ENCODE data around the gene RFX3.

GRCh38 chr9:3498691-3499090, 27.1 kb downstream of the RFX3 start:
- TF ChIP-seq POLR2A (IDR thresholded peaks at IDR 0.05), result no peak
- TF ChIP-seq, protein P1, sequence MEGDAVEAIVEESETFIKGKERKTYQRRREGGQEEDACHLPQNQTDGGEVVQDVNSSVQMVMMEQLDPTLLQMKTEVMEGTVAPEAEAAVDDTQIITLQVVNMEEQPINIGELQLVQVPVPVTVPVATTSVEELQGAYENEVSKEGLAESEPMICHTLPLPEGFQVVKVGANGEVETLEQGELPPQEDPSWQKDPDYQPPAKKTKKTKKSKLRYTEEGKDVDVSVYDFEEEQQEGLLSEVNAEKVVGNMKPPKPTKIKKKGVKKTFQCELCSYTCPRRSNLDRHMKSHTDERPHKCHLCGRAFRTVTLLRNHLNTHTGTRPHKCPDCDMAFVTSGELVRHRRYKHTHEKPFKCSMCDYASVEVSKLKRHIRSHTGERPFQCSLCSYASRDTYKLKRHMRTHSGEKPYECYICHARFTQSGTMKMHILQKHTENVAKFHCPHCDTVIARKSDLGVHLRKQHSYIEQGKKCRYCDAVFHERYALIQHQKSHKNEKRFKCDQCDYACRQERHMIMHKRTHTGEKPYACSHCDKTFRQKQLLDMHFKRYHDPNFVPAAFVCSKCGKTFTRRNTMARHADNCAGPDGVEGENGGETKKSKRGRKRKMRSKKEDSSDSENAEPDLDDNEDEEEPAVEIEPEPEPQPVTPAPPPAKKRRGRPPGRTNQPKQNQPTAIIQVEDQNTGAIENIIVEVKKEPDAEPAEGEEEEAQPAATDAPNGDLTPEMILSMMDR (IDR thresholded peaks at IDR 0.05), result no peak
